Measurements from ENCODE around the gene SCUBE3.

DNA sequence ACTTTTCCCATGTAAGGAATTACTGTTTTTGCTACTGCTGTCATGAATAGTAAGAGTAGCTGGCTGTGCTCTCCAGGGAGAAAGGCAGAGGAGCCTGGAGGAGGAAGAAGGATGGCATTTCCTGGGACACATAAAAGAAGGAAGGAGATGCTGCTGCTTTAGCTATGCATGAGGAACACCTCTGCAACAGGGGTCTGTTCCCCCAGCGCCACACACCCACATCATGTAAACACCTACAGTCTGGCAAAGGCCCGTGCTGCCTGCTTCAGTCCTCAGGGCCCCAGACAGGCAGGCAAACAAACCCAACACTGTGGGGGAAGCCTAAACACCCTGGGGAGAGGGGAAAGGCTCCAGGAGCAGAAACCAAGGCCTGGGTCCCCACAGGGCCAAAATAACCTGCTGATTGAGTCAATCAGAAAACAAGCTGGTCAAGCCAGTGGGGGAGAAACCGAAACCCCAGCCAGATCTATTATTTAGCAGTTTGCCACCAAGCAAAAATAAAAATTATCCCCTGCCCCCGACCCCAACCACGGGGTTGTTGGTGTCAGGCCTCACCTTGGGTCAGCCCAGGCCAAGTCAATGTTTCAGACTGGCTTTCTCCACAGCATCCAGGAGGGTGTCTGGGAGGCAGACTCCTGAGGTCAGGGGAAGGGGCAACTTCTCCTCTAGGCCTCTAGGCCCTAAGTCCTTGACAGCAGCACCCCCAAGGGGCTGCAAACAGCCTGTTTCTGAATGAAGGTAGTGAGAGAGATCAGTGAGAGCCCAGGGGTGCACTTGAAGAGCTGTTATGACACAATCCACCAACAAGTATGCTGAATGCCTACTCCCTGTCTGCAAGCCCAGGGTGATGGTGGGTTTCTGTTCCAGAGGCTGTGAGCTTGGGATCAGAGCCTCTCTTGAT, 34.6 kb upstream of the SCUBE3 start:
- TF ChIP-seq TAF1 (IDR thresholded peaks at IDR 0.05; ENCODE audit: low read depth) (no peak), CTCF (IDR thresholded peaks at IDR 0.05; ENCODE audit: poor library complexity, severe bottlenecking) (no peak), POLR2AphosphoS5 (IDR thresholded peaks at IDR 0.05) (no peak), EZH2 (IDR thresholded peaks at IDR 0.05; ENCODE audit: borderline replicate concordance, insufficient read depth, low read length, poor library complexity, severe bottlenecking) (no peak), EP300 (conservative IDR thresholded peaks at IDR 0.05; ENCODE audit: poor library complexity, severe bottlenecking) (no peak), MXI1 (conservative IDR thresholded peaks at IDR 0.05; ENCODE audit: poor library complexity, severe bottlenecking) (no peak), SMC3 (conservative IDR thresholded peaks at IDR 0.05; ENCODE audit: poor library complexity) (no peak), RAD21 (conservative IDR thresholded peaks at IDR 0.05) (no peak)
- TF ChIP-seq, protein P1, sequence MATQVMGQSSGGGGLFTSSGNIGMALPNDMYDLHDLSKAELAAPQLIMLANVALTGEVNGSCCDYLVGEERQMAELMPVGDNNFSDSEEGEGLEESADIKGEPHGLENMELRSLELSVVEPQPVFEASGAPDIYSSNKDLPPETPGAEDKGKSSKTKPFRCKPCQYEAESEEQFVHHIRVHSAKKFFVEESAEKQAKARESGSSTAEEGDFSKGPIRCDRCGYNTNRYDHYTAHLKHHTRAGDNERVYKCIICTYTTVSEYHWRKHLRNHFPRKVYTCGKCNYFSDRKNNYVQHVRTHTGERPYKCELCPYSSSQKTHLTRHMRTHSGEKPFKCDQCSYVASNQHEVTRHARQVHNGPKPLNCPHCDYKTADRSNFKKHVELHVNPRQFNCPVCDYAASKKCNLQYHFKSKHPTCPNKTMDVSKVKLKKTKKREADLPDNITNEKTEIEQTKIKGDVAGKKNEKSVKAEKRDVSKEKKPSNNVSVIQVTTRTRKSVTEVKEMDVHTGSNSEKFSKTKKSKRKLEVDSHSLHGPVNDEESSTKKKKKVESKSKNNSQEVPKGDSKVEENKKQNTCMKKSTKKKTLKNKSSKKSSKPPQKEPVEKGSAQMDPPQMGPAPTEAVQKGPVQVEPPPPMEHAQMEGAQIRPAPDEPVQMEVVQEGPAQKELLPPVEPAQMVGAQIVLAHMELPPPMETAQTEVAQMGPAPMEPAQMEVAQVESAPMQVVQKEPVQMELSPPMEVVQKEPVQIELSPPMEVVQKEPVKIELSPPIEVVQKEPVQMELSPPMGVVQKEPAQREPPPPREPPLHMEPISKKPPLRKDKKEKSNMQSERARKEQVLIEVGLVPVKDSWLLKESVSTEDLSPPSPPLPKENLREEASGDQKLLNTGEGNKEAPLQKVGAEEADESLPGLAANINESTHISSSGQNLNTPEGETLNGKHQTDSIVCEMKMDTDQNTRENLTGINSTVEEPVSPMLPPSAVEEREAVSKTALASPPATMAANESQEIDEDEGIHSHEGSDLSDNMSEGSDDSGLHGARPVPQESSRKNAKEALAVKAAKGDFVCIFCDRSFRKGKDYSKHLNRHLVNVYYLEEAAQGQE (IDR thresholded peaks at IDR 0.05; ENCODE audit: borderline replicate concordance) = no peak
